Prostate gland (tissue), 2 donors: ENCODE data around the gene SRSF5.

Experiments used
- POLR2A ChIP-seq: fragments of 450-650 bp; IDR thresholded peaks from one replicate; pipeline ENCODE4 v1.6.1; 2016; ENCODE audit warnings: antibody characterized with exemption, mild to moderate bottlenecking
- POLR2AphosphoS5 ChIP-seq: sonication (generic); formaldehyde crosslinking; IDR thresholded peaks from one replicate; pipeline ENCODE4 v1.6.1; 2017; ENCODE audit warnings: antibody characterized with exemption
- TF ChIP-seq, protein P1 (sequence below), 4 experiments: fragments of 200-600 bp in 2 of 4; fragments of 450-650 bp in 2 of 4; sonication (generic) in 2 of 4; IDR thresholded peaks; 1 replicate in 3 of 4; 2 replicates in 1 of 4; pipeline ENCODE4 v1.5.1; 2016 to 2019; ENCODE audit warnings: antibody characterized with exemption in 4 of 4, mild to moderate bottlenecking in 2 of 4, moderate library complexity in 2 of 4

DNA sequence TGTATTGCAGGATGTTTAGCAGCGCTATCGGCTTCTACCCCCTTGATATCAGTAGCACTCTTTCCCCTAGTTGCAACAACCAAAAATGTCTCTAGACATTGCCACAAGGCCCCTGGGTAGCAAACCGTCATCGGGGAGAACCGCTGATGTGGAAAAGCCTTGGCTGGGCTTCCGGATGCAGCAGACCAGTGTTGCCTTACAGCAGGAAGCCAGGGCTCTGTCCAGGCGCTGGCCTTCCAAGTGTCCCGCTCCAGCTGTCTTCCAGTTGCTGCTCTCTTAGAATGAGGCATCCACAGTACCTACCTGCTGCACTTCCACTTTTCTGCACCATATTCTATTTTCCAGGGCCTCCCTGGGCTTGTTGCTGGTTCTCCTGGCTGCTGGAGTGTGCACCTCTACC, 52.7 kb downstream of the SRSF5 start:
- TF ChIP-seq, protein P1, sequence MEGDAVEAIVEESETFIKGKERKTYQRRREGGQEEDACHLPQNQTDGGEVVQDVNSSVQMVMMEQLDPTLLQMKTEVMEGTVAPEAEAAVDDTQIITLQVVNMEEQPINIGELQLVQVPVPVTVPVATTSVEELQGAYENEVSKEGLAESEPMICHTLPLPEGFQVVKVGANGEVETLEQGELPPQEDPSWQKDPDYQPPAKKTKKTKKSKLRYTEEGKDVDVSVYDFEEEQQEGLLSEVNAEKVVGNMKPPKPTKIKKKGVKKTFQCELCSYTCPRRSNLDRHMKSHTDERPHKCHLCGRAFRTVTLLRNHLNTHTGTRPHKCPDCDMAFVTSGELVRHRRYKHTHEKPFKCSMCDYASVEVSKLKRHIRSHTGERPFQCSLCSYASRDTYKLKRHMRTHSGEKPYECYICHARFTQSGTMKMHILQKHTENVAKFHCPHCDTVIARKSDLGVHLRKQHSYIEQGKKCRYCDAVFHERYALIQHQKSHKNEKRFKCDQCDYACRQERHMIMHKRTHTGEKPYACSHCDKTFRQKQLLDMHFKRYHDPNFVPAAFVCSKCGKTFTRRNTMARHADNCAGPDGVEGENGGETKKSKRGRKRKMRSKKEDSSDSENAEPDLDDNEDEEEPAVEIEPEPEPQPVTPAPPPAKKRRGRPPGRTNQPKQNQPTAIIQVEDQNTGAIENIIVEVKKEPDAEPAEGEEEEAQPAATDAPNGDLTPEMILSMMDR (IDR thresholded peaks at IDR 0.05), result no peak
- TF ChIP-seq POLR2A (no peak), POLR2AphosphoS5 (no peak)
